HL-60 (cell line): ENCODE data around the gene CLEC2D.

Experiments
- CTCF ChIP-seq: IDR thresholded peaks from one replicate; pipeline ENCODE4 v1.5.1; 2011; ENCODE audit warnings: low read length, control low read depth, inconsistent platforms; ENCODE audit not compliant: insufficient read depth
- POLR2AphosphoS5 ChIP-seq: IDR thresholded peaks from 2 replicates; pipeline ENCODE4 v1.6.1; 2012; ENCODE audit warnings: low read depth

- TF ChIP-seq CTCF (no peak), POLR2AphosphoS5 (no peak)
These were observed 61.1 kb downstream of the CLEC2D start for GRCh38 chr12:9730591-9730990.
